ENCODE data around the gene RAD18. TPM values are rescaled to one million over a fixed set of nuclear protein-coding genes. Genes with fewer than 3 reads are reported as not detected.

The RAD18 gene
- total RNA-seq, 1 donor from 2014 or later = 14.3 TPM

DNA sequence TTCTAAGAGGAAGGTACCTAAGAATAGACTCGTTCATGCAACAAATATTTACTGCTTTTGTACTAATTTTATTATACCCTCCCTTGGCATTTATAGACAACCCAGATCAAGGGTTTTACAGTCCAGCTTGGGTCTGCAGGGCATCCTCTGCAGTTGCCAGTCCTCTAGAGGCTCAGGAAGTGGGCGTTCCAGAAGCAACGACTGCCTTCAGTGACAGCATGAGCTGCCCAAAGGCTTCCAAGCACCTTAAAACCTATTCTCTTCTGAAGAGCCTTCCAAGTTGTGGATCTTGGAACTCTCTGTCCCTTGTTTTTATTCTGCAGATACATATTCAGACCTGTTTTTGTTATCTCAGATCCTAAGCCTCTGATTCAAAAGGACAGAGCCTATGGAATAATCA lies 95.6 kb downstream of the RAD18 start:
- DNase-seq (ENCODE audit: low read depth, low spot score) = no peak

DNA sequence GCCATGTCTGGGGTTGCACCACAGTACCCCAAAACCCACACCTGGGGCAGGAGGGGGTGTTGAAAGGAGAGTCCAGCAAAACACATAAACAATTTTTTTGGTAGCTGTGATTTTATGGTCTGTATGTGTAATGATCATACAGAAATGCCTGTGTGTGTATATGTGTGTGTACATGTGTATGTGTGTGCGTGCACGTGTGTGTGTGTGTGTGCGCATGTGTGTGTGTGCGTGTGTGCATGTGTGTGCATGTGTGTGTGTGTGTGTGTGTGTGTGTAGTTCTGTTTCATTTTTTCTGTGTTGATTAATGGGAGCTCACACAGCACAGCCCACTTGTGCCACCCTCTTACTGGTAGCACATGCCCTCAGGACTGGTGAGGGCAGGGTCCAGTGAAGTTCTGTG lies 97.6 kb downstream of the RAD18 start:
- no peak for DNase-seq (ENCODE audit: low read depth, low spot score)

DNA sequence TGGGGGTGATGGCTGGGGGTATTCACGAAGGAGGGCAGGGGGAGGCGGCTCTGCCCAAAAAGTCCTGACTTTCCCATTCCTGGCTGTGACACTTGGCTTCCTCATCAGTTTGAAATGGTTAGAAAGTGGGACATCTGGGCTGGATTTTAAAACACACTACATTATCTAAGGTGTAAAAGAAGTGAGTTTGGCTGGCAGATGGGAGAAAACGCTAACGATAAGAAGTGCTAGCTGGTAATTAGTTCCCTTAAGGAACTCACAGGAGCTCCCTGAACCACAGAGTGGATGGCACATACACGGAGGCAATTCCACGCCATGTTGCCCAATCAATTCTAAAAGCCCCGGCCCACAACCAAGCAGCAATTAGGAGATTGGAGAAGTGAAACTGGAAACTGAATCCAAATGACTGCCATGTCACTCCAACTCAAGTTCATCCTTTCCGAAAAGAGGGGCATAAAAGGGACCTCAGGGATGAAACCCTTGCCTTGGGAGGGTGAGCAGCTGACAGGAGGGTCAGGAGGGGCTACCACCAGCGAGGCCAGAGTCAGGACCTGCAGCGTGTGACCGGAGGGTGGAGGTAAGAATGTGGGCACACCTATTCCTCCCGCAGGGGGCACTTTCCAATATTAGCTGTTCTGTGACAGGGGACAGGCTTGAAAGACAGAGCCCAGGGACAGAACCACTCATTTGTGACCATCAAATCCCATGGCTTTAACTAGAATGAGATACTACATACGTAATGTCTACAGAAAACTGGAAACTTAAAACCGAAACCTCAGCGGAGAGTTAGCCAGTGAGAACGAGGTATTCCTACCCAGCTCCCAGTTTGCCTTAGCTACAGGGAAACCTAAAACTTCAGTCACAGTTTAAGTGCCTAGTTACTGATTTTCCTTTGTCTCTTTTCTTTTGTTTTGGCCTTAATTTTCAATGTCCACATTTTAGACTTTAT lies 98.6 kb downstream of the RAD18 start:
- DNase-seq (ENCODE audit: low read depth, low spot score) = no peak

DNA sequence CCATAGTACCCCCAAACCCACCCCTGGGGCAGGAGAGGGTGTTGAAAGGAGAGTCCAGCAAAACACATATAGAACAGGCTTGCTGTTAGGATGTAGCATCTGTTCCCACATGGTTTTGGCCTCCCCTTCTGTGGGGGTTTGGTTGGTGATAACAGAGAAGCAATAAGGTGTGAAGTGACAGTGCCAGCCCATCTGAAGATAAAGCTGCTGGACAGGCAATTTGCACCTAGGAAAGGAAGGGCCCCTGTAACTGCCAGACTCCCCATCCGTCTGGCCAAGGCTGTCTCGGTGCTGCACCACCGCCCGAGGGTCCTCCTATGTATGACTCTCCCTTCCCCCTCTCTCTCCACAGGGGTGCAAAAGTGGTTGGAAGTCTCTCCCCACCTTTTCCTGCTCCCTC lies 99.4 kb downstream of the RAD18 start:
- DNase-seq (ENCODE audit: low read depth, low spot score) = no peak

DNA sequence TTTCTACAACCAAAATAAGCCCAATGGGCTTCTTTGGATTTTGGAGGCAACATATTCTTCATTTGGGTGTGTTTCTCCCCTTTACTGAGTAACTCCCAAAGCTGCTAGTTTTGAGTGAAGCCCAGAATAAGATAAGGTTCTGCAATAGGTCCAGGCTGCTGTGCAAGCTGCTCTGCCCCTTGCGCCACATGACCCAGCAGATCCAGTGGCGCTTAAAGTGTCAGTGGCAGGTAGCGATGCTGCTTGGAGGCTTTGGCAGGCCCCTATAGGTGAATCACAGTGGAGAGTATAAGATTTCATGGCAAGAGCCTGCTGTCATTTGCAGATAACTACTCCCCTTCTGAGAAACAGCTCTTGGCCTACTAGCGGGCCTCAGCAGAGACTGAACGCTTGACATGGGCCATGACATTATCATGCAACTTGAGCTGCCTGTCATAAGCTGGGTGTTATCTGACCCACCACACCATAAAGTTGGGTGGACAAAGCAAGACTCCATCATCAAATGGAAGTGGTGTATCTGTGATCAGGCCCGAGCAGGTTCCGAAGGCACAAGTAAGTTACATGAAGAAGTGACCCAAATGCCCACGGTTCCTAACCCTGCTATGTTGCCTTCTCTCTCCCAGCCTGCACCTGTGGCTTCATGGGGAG lies 105.4 kb downstream of the RAD18 start:
- no peak for DNase-seq (ENCODE audit: low read depth, low spot score)

DNA sequence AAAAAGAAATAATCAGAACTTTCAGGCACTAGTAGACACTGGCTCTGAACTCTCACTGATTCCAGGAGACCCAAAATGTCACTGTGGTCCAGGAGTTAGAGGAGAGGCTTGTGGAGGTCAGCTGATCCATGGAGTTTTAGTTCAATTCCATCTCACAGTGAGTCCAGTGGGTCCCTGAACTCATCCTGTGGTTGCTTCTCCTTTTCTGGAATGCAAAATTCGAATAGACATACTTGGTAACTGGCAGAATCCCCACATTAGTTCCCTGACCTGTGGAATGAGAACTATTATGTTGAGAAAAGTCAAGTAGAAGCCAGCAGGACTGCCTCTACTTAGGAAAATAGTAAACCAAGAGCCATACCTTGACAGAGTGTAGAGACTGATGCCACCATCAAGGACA lies 106.6 kb downstream of the RAD18 start:
- DNase-seq (ENCODE audit: low read depth, low spot score) = no peak

DNA sequence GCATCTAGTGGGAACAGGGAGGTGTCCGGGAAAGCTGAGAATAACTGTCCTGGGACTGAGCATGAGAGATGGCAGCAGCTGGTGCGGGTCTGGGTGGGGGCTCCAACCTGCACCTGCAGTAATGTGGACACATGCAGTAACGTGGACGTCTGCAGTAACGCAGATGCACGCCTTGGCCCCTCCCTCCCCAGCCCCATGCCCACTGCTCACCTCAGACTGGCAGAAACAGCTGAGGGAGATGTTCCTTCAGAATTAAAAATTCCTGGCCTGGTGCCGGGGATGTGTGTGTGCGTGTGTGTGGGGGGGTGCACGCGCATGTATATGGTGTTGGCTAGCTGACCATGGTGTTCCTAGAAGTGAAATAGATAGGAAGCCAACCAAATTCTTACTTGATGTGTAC lies 107.2 kb downstream of the RAD18 start:
- no peak for DNase-seq (ENCODE audit: low read depth, low spot score)

DNA sequence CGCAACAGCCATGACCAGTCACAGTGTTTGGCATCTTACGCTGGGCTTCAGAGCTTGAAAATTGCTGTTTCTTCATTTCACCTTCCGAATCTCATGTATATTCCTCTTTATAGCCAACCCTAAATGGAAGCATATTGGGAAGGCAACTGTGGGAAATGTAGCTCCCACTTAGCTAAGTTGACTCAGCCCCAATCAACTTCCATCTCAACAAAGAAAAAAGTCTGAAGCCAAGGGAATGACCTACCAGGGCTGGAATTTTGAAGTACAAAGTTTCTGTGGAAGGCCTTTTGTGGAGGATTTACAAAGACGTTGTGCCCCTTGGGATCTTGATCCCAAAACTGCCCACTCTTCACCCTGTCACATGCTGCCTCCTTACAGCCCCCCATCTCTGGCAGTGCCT lies 108.6 kb downstream of the RAD18 start:
- no peak for DNase-seq (ENCODE audit: low read depth, low spot score)

DNA sequence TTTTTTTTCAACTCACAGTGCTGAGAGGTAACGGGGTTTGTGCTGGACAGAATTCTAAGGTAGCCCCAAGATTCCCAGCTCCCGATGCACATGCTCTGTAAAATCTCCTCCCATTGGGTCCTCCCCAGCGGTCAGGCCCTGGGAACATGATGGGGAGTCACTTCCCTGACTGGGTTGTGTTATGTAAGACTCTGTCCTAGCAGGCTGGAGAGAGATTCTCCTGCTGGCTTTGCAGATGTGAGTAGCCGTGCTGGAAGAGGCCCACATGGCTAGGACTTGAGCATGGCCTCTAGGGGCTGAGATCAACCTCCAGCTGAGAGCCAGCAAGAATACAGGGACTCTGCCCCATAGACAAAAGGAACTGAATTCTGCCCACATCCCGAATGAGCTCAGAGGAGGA lies 110.2 kb downstream of the RAD18 start:
- DNase-seq (ENCODE audit: low read depth, low spot score) = no peak

DNA sequence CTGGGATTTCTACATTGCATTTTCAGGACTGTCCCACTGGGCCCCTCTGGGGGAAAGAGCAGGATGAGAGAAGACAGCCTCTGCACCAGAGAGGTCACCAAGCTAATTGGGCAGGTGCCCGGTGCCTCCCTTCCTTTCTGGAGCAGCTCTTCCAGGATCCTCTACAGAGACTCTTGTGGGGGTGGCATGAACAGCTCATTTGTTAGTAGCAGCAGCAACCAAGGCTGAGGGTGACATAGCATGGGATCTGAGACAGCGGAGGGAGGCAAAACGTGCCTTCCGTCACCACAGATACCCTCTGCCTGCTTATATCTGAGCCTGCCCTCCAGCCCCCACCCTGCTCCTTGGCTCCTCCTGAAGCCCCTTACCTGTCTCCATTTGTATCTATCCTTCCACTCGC lies 110.8 kb downstream of the RAD18 start:
- no peak for DNase-seq (ENCODE audit: low read depth, low spot score)

DNA sequence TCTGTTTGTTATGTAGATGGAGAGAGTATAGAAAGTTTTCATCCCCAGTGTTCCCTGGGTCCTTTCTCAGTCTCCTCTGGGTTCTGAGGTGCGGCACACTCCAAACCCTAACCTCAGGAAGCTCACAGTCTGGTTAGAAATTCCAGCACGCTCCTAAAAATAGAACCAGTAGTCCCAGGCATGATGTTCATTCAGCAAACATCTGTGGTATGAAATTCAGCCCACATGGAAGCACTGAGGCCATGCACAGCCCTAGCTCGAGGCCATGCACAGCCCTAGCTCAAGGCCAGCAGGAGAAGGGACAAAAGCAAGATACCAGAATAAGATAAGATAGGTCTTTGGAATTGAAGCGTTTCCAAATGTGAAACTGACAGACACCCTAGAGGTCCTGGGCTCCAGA lies 111.6 kb downstream of the RAD18 start:
- DNase-seq (ENCODE audit: low read depth, low spot score) = no peak

DNA sequence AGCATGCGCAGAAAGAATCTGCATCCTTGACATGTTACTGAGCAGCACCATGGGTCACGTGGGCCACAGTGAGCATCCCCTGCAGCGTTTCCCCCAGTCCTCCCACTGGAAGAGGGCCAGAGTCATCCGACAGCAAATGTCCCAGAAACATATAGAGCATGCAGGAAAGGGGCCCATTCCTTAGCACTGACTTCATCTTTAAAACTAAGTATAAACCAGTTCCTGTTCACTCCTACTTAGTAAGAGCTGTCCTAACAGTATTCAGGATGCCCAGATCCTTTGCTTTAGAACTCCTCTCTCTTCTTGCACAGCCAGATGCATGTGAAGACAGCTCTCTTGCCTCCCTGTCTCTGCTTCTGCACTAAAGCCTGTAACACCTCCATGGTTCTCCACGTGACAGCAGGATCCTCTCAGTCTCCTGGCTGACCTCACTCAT lies 114.6 kb downstream of the RAD18 start:
- DNase-seq (ENCODE audit: low read depth, low spot score) = peak; percentile 2

DNA sequence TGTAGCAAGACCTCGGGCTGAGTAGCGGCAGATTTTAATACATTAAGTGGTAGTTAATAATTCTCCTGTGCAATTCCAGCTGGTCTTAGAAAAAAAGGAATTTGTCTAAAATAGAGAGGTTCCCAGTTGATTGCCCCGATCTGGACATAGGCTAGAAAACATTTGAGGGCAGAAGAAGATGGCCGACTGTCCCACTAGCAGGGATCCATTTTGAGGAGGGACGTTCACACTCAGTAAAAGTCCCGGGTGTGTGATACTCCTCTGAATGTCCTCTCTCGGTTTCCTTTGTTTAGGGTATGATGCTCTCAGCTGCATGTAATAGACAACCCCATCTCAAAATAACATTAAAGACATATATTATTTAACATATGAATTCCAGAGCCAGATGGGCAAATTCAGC lies 116.0 kb downstream of the RAD18 start:
- no peak for DNase-seq (ENCODE audit: low read depth, low spot score)

DNA sequence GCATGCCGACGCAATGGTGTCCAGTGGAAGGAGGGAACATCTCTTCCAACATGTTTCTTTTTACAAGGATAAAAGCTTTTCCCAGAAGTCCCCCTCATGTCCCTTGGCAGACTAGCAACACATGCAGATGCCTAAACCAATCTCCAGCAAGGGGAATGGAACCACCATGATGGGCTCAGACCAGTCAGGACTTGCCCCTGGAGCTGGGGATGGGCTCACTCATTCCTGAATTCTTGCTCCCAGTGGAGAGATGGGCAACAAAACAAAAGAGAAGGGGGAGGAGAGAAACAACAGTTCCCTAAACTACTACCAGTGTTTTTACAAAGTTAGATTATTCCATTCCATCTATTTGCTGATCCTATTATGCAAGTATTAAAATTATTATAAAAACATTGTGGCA lies 117.1 kb downstream of the RAD18 start:
- no peak for DNase-seq (ENCODE audit: low read depth, low spot score)

DNA sequence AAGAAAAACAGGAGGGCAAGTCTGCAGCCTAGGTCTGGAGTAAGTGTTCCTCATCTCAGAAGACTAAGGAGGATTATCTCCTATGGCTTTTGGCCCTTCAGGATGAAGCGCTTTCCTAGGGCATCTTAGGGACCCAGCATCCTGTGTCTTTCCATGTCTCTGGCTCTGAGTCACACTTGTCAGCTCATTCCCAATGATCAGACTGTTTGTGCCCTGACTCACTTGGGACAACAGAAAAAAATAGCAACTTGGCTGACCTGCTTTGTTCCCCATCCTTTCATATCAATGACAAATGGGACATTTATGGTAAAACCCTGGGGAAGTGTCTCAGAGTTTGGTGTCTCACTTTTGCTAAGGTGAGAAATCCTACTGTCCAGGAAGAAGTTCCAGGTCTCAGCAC lies 117.6 kb downstream of the RAD18 start:
- DNase-seq (ENCODE audit: low read depth, low spot score) = no peak

DNA sequence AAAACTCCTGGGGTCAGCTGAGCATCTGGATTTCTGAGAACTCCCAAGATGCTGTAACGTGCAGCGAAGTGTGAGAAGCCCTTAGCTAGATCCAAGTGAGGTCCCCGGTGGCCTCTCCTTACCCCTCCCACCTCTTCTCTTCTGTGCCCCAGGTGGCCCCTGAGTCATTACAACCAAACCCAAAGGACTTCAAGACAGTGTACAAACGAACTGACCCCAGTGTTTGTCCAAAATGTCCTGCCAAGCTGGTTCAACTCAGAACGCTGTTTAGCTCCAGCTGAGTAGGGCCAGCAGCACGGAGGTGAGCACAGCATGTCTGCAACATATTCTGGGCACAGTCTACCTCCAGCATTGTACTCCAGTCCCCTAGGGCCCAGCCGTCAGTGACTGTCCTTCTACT lies 119.9 kb downstream of the RAD18 start:
- DNase-seq (ENCODE audit: low read depth, low spot score) = no peak

DNA sequence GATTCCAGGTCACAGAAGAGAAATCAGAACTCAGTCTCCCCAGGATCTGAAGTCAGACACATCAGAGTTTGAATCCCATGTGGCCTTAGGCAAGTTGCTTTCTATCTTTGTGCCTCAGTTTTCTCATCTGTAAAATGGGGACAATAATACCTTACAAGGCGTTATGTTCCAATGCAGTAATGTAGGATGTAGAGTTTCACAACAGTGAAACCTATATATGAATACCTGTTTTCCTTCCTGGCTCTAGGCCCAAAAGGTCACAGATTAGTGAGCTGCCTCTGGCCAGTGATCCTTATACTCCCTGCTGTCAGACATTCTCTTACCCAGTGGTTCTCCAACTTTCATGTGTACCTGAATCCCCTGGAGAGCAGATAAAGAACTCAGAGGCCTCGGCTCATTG lies 121.0 kb downstream of the RAD18 start:
- DNase-seq (ENCODE audit: low read depth, low spot score) = no peak

DNA sequence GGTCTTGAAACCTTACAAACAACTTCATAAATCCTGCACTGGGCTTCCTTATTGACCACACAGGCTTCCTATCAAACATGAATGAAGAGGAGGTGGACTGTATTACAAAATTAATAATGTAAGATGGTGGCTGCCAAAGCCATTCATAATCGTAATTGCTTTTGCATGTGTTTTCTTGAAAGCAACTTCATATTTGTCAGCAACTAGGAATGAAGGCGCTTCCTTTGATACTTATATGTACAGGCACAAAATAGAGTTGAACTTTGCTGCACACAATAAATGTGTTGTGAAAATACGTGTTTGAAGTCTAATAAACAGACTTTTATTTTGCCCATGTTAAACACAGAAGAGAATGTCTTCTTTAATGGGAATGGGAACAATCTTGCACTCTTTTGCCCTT lies 121.8 kb downstream of the RAD18 start:
- no peak for DNase-seq (ENCODE audit: low read depth, low spot score)

DNA sequence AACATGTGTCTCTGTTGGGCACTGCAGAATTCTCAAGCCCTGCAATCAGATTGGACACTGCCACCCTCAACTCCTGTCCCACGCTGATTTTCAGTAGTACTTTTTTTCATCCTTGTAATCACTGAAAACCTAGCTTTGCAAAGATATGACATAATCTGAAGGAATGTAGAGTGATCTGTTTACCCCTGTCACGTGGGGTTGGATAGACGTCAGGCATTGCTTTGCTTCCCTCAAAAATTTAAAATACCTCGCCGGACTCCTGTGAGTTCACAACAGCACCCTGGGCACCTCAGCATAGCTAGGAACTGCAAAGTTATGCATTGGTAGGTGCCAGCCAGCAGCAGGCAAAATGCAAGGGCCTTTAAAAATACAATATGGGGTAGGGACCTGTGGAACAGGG lies 122.7 kb downstream of the RAD18 start:
- DNase-seq (ENCODE audit: low read depth, low spot score) = no peak

DNA sequence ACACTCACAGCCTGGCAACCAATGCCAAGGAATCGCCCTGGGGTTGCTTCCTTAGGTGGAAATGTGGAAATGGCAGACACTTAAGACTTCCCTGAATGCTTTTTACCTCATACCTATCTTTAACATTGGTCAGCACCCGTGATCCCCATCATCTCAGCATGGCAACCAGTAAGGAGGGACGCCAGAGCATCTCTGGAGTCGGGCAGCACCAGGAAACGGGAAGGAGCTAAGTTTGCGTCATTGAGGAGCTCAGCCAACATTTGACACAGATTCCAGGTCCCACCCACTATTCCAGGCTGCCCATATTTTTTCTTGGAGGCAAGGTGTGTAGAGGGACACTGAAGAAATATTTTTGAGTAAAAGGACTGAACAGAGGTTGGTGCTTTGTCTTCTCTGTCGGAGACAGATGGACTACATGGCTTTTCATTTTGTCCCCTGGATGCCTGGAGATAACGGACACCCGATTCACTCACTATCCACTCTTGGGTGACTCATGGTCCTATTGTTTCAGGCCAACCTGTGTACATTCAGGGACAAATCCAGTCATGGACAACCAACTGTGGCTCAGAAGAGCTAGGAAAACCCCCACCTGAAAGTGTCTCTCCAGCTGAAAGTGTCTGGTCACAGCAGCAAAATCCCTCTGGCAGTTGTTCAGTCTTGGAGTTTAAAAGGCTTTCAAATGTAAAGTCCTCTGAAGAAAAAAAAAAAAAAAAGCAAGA lies 123.5 kb downstream of the RAD18 start:
- DNase-seq (ENCODE audit: low read depth, low spot score) = no peak

DNA sequence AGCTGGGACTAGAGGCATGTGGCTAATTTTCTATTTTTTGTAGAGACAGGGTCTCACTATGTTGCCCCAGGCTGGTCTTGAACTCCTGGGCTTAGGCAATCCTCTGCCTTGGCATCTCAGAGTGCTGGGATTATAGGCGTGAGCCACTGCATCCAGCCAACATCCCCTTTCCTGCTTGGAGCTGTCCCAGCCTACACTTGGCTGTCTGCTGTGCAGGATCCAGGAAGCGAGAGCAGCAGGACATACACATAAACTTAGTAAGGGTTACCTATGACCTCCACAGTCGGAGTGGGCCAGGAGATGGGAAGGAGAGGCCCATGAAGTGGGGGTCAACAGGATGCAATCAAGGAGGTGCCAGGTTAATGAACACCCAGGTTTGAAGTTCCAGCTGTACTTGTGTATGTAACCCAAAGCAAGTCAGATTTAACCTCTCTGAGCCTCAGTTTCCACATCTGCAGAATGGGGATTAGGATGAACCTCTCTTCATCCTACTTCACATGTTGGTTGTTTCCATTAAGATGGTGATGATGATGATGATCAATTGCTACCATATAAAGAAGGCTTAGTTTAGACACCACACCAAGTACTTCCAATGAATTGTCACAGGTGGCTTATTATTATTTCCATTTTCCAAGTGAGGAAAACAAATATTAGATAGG lies 124.4 kb downstream of the RAD18 start:
- DNase-seq (ENCODE audit: low read depth, low spot score) = no peak

DNA sequence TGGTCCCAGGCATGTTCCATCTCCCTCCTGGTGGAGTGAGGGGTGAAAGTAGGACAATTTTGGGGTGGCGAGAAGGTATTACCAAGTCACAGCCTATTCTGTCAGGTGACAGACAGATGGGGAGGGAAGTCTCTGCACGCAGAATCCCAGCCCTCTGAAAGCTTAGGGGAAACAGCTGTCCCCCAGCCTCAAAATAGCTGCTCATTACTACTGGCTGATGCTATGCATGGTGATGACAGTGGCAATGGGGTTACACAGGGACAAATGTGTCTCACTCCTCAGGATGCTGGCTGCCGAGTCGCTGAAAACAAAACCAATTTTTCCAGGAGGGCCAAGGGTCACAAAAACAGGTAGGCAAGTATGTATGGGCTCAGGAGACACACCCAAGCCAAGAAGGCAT lies 125.0 kb downstream of the RAD18 start:
- DNase-seq (ENCODE audit: low read depth, low spot score) = no peak
